Cardiac septum (tissue), 1 donor: Measurements from ENCODE around the gene CSRNP3. TPM values are rescaled to one million over a fixed set of nuclear protein-coding genes. Genes with fewer than 3 reads are reported as not detected.
"Not testable (repeated sequence)": the region's sequence is repeated elsewhere in the genome, so short reads cannot be mapped to it uniquely, and the experiment has no call there.

Experiments used
- DNase-seq: peaks from one replicate; pipeline ENCODE4 v3.0.0-alpha.2; 2020; ENCODE audit warnings: low spot score
- intact Hi-C: fragments of 100-400 bp; cut with DNase I; formaldehyde crosslinking; loops from one replicate; pipeline ENCODE4 v1.14.0; 2022
- total RNA-seq: library from RNA; stranded (reverse); fragmentation: NEBNext Ultra II Directional; extraction: Animal tissue kit (Norgen Biotek cat#: 25700); gene quantifications from one replicate; pipeline ENCODE4 v1.2.1, GENCODE V29; 2021
- donor health status: DM: no; HTN: no; CAD: no.

CSRNP3 gene
- total RNA-seq, 1 donor from 2014 or later = 2.9 TPM

GRCh38 chr2:165651233-165651632, 181.7 kb downstream of the CSRNP3 start:
- intact Hi-C loops = no loop called here
- no peak for DNase-seq

- no peak for DNase-seq
- intact Hi-C loops = no loop called here
Observed at GRCh38 chr2:165655661-165656060, 186.2 kb downstream of the CSRNP3 start.

- intact Hi-C loops = no loop called here
- DNase-seq = no peak
Observed at GRCh38 chr2:165660361-165660760, 190.9 kb downstream of the CSRNP3 start.

GRCh38 chr2:165662720-165663119, 193.2 kb downstream of the CSRNP3 start:
- DNase-seq = no peak
- intact Hi-C loops = no loop called here

- intact Hi-C loops = no loop called here
Observed at GRCh38 chr2:165665614-165666013, 196.1 kb downstream of the CSRNP3 start.

GRCh38 chr2:165666073-165666472, 196.6 kb downstream of the CSRNP3 start:
- intact Hi-C loops, DNase-seq: not testable (repeated sequence)

More at GRCh38 chr2:165665614-165666013, 196.1 kb downstream of the CSRNP3 start:
- DNase-seq = no peak

GRCh38 chr2:165666605-165667004, 197.1 kb downstream of the CSRNP3 start:
- no peak for DNase-seq
- intact Hi-C loops = no loop called here

- intact Hi-C loops = no loop called here
- DNase-seq = no peak
Observed at GRCh38 chr2:165667375-165667774, 197.9 kb downstream of the CSRNP3 start.

- intact Hi-C loops = no loop called here
- no peak for DNase-seq
Observed at GRCh38 chr2:165674780-165675179, 205.3 kb downstream of the CSRNP3 start.

- intact Hi-C loops = no loop called here
- DNase-seq = no peak
Observed at GRCh38 chr2:165675551-165675968, 206.1 kb downstream of the CSRNP3 start.

- DNase-seq = no peak
- intact Hi-C loops = no loop called here
Observed at GRCh38 chr2:165678882-165679281, 209.4 kb downstream of the CSRNP3 start.

- no peak for DNase-seq
- intact Hi-C loops = no loop called here
Observed at GRCh38 chr2:165679621-165680020, 210.1 kb downstream of the CSRNP3 start.

GRCh38 chr2:165681841-165682240, 212.3 kb downstream of the CSRNP3 start:
- no peak for DNase-seq
- intact Hi-C loops = no loop called here

GRCh38 chr2:165682546-165682945, 213.0 kb downstream of the CSRNP3 start:
- intact Hi-C loops = no loop called here
- DNase-seq = no peak

GRCh38 chr2:165686800-165687199, 217.3 kb downstream of the CSRNP3 start:
- intact Hi-C loops = no loop called here
- no peak for DNase-seq

- intact Hi-C loops = no loop called here
- DNase-seq = no peak
Observed at GRCh38 chr2:165687426-165688002, 218.0 kb downstream of the CSRNP3 start.

- no peak for DNase-seq
- intact Hi-C loops = loop anchor here (10.0 kb wide), 1 partner anchor 107 kb away; no protein-coding TSS in a partner anchor
Observed at GRCh38 chr2:165691615-165692014, 222.1 kb downstream of the CSRNP3 start.

- no peak for DNase-seq
Observed at GRCh38 chr2:165692906-165693305, 223.4 kb downstream of the CSRNP3 start.

GRCh38 chr2:165693838-165694237, 224.3 kb downstream of the CSRNP3 start:
- intact Hi-C loops = loop anchor here (10.0 kb wide), 1 partner anchor 109 kb away; no protein-coding TSS in a partner anchor
- no peak for DNase-seq

More at GRCh38 chr2:165692906-165693305, 223.4 kb downstream of the CSRNP3 start:
- intact Hi-C loops = loop anchor here (10.0 kb wide), 1 partner anchor 108 kb away; no protein-coding TSS in a partner anchor

GRCh38 chr2:165697748-165698443, 228.4 kb downstream of the CSRNP3 start:
- intact Hi-C loops = loop anchor here (2.0 to 10.0 kb wide), 2 partner anchors 113 to 297 kb away; no protein-coding TSS in a partner anchor
- DNase-seq = no peak

- intact Hi-C loops = loop anchor here (2.0 to 10.0 kb wide), 2 partner anchors 114 to 298 kb away; no protein-coding TSS in a partner anchor
- no peak for DNase-seq
Observed at GRCh38 chr2:165698444-165698884, 229.0 kb downstream of the CSRNP3 start.
